Activated naive CD4-positive, alpha-beta T cell treated with anti-CD3 and anti-CD28 coated beads, Interleukin-2, amount 50 U/mL, for 16 hours (primary cell): ENCODE results near the gene DMD.
"Not testable (repeated sequence)": the region's sequence is repeated elsewhere in the genome, so short reads cannot be mapped to it uniquely, and the experiment has no call there.

Experiments used
- DNase-seq: peaks from one replicate; pipeline ENCODE4 v3.0.0-alpha.2; 2020

Gene DMD

GRCh38 chrX:31665454-31665853 lies 1545.9 kb downstream of the DMD start:
- DNase-seq, result no peak

DNA sequence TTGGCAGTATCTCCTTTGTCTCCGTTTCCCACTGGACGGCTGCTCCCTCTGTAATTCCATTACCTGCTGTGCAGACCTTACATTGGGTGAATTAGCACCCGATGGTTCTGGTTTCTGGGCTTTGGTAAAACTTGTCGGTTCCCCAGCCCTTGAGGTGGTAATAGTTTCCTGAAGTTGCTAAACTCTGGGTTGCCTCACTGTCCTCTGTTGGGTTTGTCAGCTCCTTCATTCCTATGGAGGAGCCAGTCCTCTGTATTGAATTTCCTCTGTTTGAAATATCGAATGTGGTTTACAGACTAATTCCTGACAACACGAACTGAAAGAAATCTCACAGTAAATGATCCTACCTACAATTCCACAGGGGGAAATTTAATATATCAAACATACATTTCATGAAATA lies 1548.2 kb downstream of the DMD start:
- DNase-seq, result no peak

- DNase-seq, result no peak
These were observed 1550.0 kb downstream of the DMD start for GRCh38 chrX:31661280-31661810.

- no peak for DNase-seq
These were observed 1553.0 kb downstream of the DMD start for GRCh38 chrX:31658360-31658759.

GRCh38 chrX:31656013-31656412 lies 1555.3 kb downstream of the DMD start:
- no peak for DNase-seq

DNA sequence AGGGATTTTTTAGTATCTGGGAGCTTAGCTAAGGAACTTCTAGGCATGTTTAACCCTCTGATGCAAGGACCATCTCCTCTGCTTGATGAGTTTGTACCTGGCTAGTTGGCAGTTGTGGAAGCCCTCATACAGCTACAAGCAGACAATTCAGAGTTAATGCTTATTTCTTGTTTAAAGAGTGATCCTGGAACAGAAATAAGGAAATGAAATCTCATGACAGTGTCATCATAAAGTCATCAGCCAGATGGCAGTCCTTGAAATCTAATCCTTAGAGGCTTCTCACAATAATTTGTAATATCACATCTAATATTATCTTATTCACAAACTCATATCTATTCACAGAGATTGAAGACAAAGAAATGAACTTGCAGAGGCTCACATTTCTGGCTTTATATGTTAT lies 1557.9 kb downstream of the DMD start:
- no peak for DNase-seq

GRCh38 chrX:31652650-31653049 lies 1558.7 kb downstream of the DMD start:
- DNase-seq, result no peak

- DNase-seq, result no peak
These were observed 1562.1 kb downstream of the DMD start for GRCh38 chrX:31649201-31649600.

GRCh38 chrX:31633349-31633748 lies 1578.0 kb downstream of the DMD start:
- no peak for DNase-seq

- DNase-seq, result no peak
These were observed 1582.2 kb downstream of the DMD start for GRCh38 chrX:31629195-31629594.

GRCh38 chrX:31609130-31609529 lies 1602.2 kb downstream of the DMD start:
- DNase-seq, result no peak

DNA sequence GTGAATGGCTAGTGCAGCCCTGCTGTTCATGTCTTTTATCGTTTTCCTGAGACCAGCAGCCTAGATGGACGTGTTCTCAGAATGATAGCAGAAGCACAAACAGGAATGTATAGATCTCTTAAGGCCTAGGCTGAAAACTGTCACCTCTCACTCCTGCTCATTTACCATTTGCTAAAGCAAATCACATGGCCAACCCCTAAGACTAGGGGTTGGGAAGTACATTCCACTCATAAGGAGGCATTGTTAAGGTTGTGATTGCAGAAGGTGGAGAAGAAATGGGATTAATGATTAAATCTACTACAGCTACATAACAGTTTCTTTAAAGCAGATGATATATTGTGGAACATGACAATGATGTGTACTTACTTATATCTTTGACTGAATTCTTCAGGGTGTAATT lies 1602.7 kb downstream of the DMD start:
- DNase-seq, result no peak

DNA sequence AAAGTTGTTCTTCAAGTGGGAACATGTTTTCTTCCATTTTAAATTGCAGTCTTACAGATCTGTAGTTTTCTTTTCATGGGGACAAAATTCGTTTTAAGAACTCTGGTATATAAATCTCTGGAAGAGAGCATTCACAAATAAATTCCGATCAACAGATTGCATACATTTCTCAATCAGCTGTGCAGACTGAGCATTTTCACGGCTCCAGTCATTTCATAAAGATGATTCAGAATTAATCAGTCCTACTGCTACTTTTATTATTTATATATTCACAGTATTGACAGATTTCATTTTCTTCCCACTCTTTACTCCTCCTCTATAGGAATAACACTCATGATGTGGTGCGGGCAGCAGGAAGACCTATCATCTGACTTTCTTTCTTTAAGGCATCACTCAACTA lies 1604.6 kb downstream of the DMD start:
- no peak for DNase-seq

GRCh38 chrX:31604629-31605221 lies 1606.6 kb downstream of the DMD start:
- DNase-seq, result no peak

DNA sequence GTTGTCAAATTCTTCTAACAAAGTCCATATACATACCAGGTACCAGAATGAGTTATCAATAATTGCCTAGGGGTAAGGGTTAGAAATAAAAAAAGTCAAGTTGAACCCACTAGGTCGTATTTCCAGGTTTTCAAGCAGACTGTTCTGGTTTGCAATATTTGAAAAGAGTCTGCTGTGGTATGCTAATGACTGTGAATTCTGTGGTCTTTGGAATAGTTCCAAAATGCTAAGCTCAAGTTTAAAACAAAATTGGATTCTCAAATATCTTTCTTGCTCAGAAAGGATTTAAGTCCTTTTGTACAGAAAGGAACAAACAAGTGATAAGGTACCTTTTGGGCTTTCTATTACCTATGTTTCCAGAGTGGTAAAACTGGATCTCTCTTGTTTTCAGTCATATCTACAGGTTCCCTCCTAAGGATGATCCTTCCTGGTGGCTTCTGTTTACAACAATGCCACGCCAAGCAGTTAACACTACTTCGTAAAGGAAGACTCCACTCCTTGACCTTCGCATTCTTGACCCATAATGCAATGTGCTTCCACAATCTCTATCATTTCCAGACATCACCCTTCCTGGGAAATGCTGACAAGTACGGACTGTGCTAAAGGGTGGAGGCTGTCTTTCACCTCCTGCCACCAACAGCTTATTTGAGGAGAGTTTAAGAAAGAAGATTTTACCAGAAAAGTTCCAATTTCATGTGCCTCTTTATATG lies 1607.8 kb downstream of the DMD start:
- no peak for DNase-seq

DNA sequence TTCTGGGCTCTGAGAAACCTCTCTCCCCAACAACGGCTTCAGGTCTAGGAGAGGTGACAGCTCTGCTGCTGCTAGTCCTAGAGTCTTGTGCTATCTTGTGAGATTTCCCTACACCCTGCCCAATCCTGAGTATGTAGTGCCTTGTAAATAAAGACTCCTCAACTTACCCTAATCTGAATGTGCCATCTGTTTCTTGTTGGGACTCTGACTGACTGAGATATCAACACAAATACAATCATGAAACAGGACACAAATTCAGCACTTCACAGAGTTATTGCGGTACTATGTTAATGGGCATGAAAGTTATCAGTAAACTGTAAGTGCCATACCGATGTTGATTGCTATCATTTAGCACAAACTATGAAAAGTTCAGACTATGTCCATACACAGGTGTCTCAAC lies 1610.5 kb downstream of the DMD start:
- no peak for DNase-seq

DNA sequence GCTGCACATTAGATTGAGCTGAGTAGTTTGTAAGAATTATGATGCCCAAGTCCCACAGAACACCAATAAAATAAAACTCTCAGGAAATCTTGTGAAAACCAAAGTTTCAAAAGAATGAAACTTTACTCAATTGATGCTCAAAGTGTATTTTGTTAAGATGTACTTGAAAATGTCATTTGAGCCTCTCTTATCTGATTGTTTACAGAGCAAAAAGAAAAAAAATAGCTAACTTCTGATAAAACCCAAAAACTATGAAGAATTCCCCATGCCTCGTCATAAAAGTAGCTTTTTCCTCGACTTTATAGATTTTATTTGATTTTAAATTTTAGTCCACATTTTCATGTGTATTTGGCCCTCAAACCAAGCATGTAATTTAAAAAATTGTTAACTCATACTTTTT lies 1618.0 kb downstream of the DMD start:
- no peak for DNase-seq

- no peak for DNase-seq
These were observed 1620.0 kb downstream of the DMD start for GRCh38 chrX:31591355-31591754.

- DNase-seq, result no peak
These were observed 1620.7 kb downstream of the DMD start for GRCh38 chrX:31590581-31591114.

DNA sequence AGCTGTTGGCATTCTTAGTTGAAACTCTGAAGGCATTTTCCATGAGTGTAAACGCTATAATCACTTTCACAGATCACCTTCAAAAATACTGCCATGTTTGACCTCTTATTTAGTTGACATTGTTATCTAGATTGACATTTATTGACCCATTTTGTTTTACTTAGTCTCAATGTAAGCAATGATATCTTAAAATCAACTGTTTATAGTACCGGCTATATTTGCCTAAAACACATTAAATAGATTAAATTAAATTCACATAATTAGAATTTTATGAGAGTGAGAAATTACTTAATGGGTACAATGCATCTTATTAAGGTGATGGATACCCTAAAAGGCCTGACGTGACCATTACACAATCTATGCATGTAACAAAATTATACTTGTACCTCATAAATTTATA lies 1621.8 kb downstream of the DMD start:
- no peak for DNase-seq

DNA sequence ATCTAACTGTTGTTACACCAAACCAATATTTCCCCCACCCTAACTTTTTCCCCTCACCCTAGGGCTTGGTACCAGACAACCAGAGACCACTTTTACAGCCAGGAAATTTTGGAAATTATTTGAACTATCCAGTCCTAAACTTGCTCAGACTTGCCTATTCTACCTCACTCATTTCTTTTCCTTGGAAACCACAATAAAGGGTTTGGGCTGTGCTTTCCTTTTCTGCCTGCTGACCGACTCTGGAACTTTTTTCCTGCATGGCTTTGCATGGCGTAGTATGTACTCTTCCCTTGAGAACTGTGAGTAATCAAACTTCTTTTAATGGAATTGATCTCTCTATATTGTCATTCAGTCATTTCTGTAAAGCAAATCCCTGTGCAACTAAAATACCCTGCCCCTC lies 1623.0 kb downstream of the DMD start:
- no peak for DNase-seq

- DNase-seq, result not testable (repeated sequence)
These were observed 1627.5 kb downstream of the DMD start for GRCh38 chrX:31583892-31584291.

DNA sequence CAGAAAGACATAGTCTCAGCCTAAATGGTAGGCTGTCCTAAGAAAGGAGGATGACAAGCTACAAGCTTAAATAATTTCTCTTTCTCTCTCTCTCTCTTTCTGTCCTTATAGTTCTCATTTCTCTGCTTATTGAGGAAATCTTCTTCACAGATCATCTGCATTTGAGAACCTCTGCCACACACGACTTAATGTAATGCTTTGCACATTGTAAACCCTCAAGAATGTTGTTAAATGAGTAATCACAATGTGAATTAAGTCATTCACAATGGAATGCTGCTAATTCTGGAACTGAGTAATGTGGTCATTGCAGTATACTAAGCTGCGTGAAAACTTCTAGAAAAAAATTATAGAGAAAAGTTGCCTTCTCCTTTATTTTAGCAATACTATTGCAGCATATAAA lies 1630.6 kb downstream of the DMD start:
- DNase-seq, result no peak

DNA sequence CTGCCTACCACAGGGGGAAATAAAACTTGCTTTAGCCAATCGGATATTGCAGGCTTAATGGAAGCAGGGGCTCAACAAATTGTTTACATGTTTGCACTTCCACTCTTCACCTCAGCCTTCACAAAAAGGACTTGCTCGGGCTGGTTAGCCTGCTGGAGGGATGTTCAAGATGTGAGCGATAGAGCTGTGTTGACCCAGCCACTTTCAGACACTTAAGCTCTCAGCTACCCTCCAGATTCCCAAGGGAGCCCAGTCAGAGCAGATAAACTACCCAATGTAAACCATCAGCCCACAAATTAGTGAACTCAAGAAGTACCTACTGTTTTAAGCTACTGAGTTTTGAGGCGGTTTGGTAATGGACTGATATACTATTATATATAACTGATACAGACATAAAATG lies 1631.1 kb downstream of the DMD start:
- no peak for DNase-seq

DNA sequence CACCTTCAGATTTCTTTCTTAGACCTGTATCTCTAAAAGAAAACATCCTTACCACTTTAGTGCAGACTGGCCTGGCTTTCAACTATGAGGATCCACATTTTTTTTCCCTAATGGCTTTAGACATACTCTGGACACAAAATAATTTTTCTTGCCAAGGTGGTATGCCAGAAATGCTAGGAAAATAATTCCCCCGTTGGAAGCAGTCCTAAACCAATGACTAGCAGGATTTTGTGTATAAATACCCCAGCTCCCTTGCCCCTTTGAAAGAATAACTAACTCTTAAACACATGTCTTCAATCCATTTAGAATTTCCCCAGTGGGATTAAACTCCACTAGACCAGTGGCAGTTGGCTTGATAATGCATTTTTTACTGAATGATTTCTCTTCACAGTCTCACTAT lies 1639.0 kb downstream of the DMD start:
- DNase-seq, result no peak
